Stimulated activated CD8-positive, alpha-beta memory T cell treated with anti-CD3 and anti-CD28 coated beads, Interleukin-7, amount 100 ng/mL, for 24 hours (primary cell): ENCODE results near the gene SLC24A5.

Experiments
- DNase-seq: peaks from one replicate; pipeline ENCODE4 v3.0.0-alpha.2; 2020; ENCODE audit warnings: low read depth

SLC24A5 gene

GRCh38 chr15:48120745-48121144, at the start of gene SLC24A5:
TSS of gene SLC24A5 (plus strand) at chr15:48120990. CDS start at chr15:48121045, 55 bp downstream.
- no peak for DNase-seq

GRCh38 chr15:48072941-48073340, 47.8 kb upstream of the SLC24A5 start:
- DNase-seq: no peak

- no peak for DNase-seq
Measured at GRCh38 chr15:48073881-48074280, 46.9 kb upstream of the SLC24A5 start.

- no peak for DNase-seq
Measured at GRCh38 chr15:48076454-48076853, 44.3 kb upstream of the SLC24A5 start.

DNA sequence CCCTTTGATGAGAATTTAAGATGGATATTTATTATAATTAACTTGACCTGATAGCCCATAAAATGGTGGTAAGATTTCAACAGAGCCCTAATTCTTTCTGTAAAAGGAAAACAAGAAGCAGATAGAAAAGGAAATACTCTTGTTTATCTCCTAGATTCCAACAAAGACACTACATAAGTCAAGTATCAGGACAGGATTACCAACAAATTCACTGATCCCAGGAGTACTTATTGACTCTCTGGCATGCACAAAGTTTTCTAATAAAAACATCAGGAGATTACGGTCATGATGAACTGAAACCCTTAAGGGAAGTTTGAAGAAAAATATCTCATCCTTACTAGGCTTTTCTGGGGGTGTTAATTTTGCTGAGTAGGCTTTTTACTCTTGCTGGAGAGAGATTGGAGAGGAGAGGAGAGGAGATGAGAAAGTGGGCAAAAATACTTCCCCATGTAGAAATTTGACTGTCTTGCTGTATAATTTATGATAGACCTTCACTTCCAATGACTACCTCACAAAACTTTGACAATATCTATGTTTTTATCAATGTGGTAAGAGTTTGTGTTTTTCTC, 43.1 kb upstream of the SLC24A5 start:
- no peak for DNase-seq

- no peak for DNase-seq
Measured at GRCh38 chr15:48084759-48085590, 35.8 kb upstream of the SLC24A5 start.

DNA sequence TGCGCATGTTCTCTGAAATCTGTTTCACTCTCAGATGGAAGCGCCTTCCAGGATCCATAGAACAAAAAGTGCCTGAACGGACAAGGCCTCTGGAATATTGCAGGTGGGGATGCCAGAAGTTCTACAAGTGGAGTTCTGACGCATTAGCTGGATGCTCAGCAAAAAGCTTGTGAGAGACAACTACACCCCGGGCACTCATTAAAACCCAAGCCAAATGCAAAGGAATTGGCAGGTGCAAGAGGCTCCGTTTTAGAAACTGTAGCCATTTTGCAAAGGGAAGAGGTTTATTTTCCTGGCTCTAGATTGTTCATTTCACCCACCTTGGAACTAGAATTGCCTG, 35.2 kb upstream of the SLC24A5 start:
- DNase-seq: no peak

DNA sequence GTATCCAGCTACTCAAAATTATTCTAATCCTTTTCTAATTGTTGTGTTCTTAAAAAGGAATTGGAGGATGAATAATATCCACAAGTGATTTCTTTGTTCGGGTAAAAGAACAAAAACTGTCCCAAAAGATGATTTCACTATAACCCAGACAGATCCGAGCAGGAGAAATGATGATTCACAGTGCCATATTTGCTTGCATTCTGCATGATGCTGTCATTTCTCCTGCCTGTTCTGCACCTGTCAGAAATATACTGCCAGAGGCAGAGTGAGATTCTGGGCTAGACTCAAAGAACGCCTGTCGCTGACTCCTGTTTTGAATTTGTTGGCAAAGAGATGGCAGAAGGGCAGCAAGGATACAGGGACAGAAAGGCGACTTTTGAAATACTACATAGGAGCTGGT, 34.7 kb upstream of the SLC24A5 start:
- no peak for DNase-seq

DNA sequence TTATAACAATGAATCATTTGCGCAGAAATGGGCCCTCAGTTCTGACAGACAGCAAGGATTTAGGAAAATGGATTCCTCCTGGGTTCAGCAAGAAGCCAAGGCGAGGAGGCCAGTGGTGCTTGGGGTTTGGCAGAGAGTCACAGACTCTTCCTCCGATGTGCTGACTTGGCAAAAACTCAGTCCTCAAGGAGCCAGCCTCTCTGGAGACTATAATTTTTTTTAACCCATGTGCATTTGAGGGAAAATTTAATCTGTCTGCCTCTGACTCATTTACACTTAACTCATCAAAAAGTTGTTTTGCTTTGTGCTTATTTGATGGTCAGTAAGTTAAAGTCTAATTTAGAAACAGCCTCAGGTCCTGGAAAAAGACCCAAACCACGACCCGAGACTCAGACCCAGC, 34.2 kb upstream of the SLC24A5 start:
- DNase-seq: no peak

DNA sequence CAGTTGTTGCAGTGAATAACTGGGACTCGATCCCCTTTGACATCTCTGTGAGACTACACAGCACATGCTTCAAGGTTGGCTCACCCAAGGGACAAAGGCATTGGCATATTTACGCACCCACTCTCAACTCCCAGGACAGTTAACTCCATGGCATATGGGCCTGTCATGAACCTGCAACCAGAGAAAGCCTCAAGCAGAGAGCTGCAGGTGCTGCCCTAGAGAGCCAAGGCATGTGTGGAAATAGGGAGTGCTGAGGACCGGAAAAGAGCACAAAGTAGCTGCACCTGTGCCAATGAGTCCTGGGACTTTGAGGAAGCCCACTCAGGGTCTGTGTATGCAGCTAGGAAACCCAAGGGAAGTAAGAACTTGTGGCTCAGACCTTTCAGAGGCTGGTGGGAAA, 32.9 kb upstream of the SLC24A5 start:
- DNase-seq: no peak

DNA sequence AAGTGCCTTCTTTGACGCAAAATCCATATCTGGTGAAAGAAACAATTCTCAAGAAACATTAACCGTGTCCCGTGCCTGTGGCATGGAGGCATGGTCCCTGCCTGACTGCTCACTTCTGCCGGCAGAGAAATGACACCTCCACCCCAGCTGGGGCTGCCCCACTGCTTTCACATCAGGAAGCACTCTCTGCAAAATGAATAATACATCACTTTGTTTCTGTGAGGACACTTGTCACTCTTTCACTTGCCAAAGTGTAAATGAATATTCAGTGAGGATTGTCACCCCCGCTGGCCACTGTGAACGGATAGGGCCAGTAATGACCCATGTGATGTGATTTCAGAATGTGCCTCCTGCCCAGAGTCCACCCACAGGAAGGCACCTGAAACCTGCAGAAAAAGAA, 31.1 kb upstream of the SLC24A5 start:
- DNase-seq: no peak

- DNase-seq: no peak
Measured at GRCh38 chr15:48090115-48090514, 30.7 kb upstream of the SLC24A5 start.

DNA sequence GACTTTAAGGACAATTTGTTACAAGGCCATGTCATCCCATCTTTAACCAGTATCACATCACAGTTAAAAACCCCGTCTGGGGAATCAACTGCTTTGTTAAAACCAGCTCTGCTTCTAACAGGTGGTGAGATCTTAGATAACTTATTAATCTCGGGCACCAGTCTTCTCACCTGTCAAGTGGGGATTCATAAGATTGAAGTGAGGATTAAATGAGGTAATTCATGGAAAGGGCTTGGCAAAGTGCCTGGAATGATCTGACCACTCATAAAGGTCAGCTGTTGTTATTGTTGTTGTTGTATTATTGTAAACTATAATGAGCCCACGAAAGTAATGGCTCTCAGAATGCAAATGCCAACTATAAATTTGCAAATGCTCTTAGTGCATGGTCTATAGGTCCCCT, 30.1 kb upstream of the SLC24A5 start:
- DNase-seq: no peak

- DNase-seq: no peak
Measured at GRCh38 chr15:48091522-48091921, 29.3 kb upstream of the SLC24A5 start.

GRCh38 chr15:48096355-48096786, 24.4 kb upstream of the SLC24A5 start:
- DNase-seq: no peak

DNA sequence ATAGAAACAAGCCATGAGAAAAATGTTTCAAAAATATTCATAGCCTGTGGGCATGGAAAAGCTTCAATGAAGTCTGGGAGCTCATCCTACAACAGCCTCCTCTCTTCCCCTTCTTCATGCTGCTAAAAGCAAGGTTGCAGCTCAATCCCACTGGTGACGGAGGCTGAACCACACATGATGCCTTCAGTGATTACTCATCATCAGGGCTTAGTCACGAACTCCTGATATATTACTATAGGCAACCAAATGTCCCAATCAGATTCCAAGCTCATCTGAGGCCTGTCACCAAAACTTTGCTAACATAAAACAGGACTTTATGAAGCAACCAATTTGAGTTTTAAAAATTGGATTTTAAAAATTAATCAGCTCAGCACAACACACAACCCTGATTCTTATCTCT, 24.0 kb upstream of the SLC24A5 start:
- DNase-seq: no peak

DNA sequence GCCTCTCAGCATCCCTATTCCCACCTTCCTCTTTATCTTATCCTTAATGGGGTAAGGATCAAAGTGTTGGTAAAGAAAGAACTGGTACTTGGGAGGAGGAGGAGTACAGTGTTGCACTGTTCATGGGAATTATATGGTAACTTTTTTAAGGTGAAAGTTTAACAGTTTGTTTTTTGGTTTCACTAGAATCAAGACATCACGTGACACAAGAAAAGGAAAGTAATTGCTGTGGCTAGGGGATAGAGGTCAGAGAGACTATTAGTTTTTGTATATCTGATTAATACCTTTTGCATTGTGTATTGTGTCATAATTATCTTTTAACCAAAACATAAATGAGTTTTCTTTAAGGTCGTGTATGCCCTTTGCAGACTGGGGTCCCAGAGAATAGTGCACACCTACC, 23.5 kb upstream of the SLC24A5 start:
- no peak for DNase-seq

GRCh38 chr15:48101376-48101961, 19.3 kb upstream of the SLC24A5 start:
- no peak for DNase-seq

DNA sequence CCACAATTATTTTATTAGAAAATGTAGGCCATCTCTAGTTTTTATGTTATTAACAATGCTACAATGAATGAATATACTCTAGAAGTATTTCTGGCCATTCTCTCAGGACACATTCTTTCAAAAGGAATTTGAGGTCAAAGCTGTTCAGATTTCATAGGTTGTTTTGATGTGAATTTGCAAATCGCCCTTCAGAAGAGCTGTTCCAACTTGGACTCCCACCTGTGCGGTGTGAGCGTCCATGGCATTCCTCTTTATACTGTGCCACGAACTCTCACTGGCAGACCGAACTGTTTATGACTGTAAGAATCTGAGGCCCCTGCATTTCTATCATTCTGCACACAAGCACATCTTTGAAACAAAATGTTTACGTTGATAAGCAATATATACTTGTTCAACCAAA, 18.6 kb upstream of the SLC24A5 start:
- DNase-seq: no peak

DNA sequence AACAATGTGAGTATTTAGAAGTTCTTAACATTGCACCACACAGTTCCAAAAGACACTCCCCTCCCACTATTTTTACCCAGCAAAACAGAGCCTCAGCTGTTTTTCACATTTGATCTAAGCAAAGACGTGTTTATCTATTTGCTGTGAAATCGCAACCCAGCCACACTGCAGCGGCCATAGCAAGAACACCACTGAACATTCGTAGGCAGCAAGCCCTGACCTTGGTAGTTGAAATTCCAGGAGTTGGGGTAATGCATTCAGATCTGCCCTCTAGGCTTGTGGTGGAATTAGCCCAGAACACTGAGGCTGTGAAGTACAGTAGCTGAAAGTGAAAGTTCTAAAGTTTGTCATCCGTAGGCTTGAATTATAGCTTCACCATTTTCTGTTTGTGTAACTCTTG, 17.1 kb upstream of the SLC24A5 start:
- no peak for DNase-seq

- DNase-seq: no peak
Measured at GRCh38 chr15:48105936-48106335, 14.9 kb upstream of the SLC24A5 start.

GRCh38 chr15:48109212-48109611, 11.6 kb upstream of the SLC24A5 start:
- DNase-seq: no peak

- DNase-seq: no peak
Measured at GRCh38 chr15:48109856-48110531, 10.8 kb upstream of the SLC24A5 start.
